K562 (cell line): ENCODE data around the gene KHSRP. TPM values are rescaled to one million over a fixed set of nuclear protein-coding genes. Genes with fewer than 3 reads are reported as not detected.
A peak's percentile ranks its signal among the peaks of the same experiment; 100 is the strongest.

Experiments
- BCL6 ChIP-seq: fragments of 250-450 bp; sonication (Bioruptor Pico); IDR thresholded peaks from 2 replicates; pipeline ENCODE4 v1.4.0; 2020
- BHLHE40 ChIP-seq: IDR thresholded peaks from 2 replicates; pipeline ENCODE4 v1.6.1; 2011; ENCODE audit warnings: low read length, improper control_type of control experiment
- CHD1 ChIP-seq: fragments of 200-600 bp; sonication (generic); IDR thresholded peaks from one replicate; pipeline ENCODE4 v1.6.1; 2012; ENCODE audit warnings: mild to moderate bottlenecking, moderate library complexity, low read length, inconsistent platforms
- DMBX1 ChIP-seq: fragments of 250-450 bp; sonication (Bioruptor Pico); IDR thresholded peaks from 2 replicates; pipeline ENCODE4 v1.8.0; 2022; ENCODE audit warnings: inconsistent platforms, mild to moderate bottlenecking, moderate library complexity, borderline replicate concordance
- E2F5 ChIP-seq: sonication (generic); formaldehyde crosslinking; IDR thresholded peaks from 2 replicates; pipeline ENCODE4 v1.8.0; 2022; ENCODE audit warnings: mild to moderate bottlenecking, missing genetic modification reagents
- ETS2 ChIP-seq: IDR thresholded peaks from 2 replicates; pipeline ENCODE4 v1.6.1; 2016; ENCODE audit warnings: borderline replicate concordance, missing genetic modification characterization, mild to moderate bottlenecking, moderate library complexity, missing compliant biosample characterization; ENCODE audit not compliant: poor library complexity, severe bottlenecking
- FOXJ3 ChIP-seq: sonication (generic); formaldehyde crosslinking; IDR thresholded peaks from 2 replicates; pipeline ENCODE4 v1.4.0; 2020; ENCODE audit warnings: mild to moderate bottlenecking, missing genetic modification reagents
- MCM2 ChIP-seq: fragments of 450-650 bp; IDR thresholded peaks from 2 replicates; pipeline ENCODE4 v1.6.1; 2017; ENCODE audit warnings: low read depth, mild to moderate bottlenecking
- RBM34 ChIP-seq: fragments of 200-400 bp; formaldehyde crosslinking; IDR thresholded peaks from 2 replicates; pipeline ENCODE4 v1.6.1; 2018; ENCODE audit warnings: low read length, borderline replicate concordance; ENCODE audit not compliant: insufficient read depth
- SIN3B ChIP-seq: fragments of 450-650 bp; IDR thresholded peaks from 2 replicates; pipeline ENCODE4 v1.6.1; 2017; ENCODE audit warnings: low read depth, mild to moderate bottlenecking, moderate library complexity
- TCF3 ChIP-seq: sonication (generic); formaldehyde crosslinking; IDR thresholded peaks from 2 replicates; pipeline ENCODE4 v1.4.0; 2020; ENCODE audit warnings: mild to moderate bottlenecking, missing genetic modification reagents
- TGIF2 ChIP-seq: sonication (generic); formaldehyde crosslinking; IDR thresholded peaks from 2 replicates; pipeline ENCODE4 v1.8.1; 2022; ENCODE audit warnings: mild to moderate bottlenecking, missing genetic modification reagents, moderate library complexity
- THRA ChIP-seq: fragments of 450-650 bp; IDR thresholded peaks from 2 replicates; pipeline ENCODE4 v1.6.1; 2017; ENCODE audit warnings: mild to moderate bottlenecking, moderate library complexity
- U2AF1 ChIP-seq: fragments of 200-400 bp; formaldehyde crosslinking; optimal IDR thresholded peaks from 2 replicates; pipeline ENCODE3; 2017; ENCODE audit warnings: mild to moderate bottlenecking, low read depth, low read length, moderate library complexity
- ZC3H8 ChIP-seq: fragments of 450-650 bp; IDR thresholded peaks from 2 replicates; pipeline ENCODE4 v1.6.1; 2017
- ZNF140 ChIP-seq: fragments of 250-450 bp; sonication (Bioruptor Pico); IDR thresholded peaks from 2 replicates; pipeline ENCODE4 v1.8.0; 2021; ENCODE audit warnings: moderate library complexity, mild to moderate bottlenecking, inconsistent platforms
- ZNF184 ChIP-seq: sonication (generic); formaldehyde crosslinking; IDR thresholded peaks from 2 replicates; pipeline ENCODE4 v1.5.0; 2020; ENCODE audit warnings: missing genetic modification reagents
- ZNF282 ChIP-seq: sonication (generic); formaldehyde crosslinking; IDR thresholded peaks from 2 replicates; pipeline ENCODE4 v1.8.1; 2023; ENCODE audit warnings: missing genetic modification reagents
- polyA plus RNA-seq, 8 experiments: library from polyadenylated mRNA; depleted of rRNA in 4 of 8; stranded (reverse) in 5 of 8; unstranded in 3 of 8; fragments of >200 nt; fragmentation: Nextera tagmentation in 2 of 8; fragmentation: Illumina TruSeq in 1 of 8; extraction: Ambion mirVana in 2 of 8; extraction: Trizol in 1 of 8; gene quantifications; 2 replicates each; pipeline versions ENCODE4 v1.2.1 to v1.2.3, GENCODE V29; 2011 to 2014; ENCODE audit warnings: inconsistent platforms in 1 of 8, missing spikeins in 1 of 8
- total RNA-seq, 7 experiments: library from RNA; depleted of rRNA in 6 of 7; stranded (reverse); fragments of >200 nt in 6 of 7; fragmentation: Illumina TruSeq in 2 of 7; extraction: Trizol in 2 of 7; gene quantifications; 2 replicates each; pipeline versions ENCODE4 v1.2.1 to v1.2.3, GENCODE V29; 2011 to 2021; ENCODE audit warnings: low replicate concordance in 1 of 7
- TF ChIP-seq, protein P1 (sequence below): fragments of 250-450 bp; sonication (Bioruptor Pico); IDR thresholded peaks from 2 replicates; pipeline ENCODE4 v1.5.0; 2022; ENCODE audit warnings: mild to moderate bottlenecking
- TF ChIP-seq, protein P2 (sequence below), 3 experiments: fragments of 200-800 bp in 1 of 3; fragments of 250-450 bp in 1 of 3; fragments of 450-650 bp in 1 of 3; sonication (Bioruptor Pico) in 1 of 3; sonication (Bioruptor generic) in 1 of 3; formaldehyde crosslinking in 1 of 3; IDR thresholded peaks; 2 replicates each; pipeline versions ENCODE4 v1.6.1 to v1.8.0; 2016 to 2022; ENCODE audit warnings: mild to moderate bottlenecking in 2 of 3, missing genetic modification characterization in 2 of 3, missing compliant biosample characterization in 1 of 3, moderate library complexity in 1 of 3

Gene KHSRP
- total and polyA plus RNA-seq, 9 of the 15 experiments (the other 6 are each of a cell fraction or from before 2014, with no cell fraction given): 4.2 to 564 (median 139) TPM

- TF ChIP-seq MCM2 (no peak), ZNF140 (CRISPR knock-in tag) (no peak), U2AF1 (no peak), THRA (no peak), SIN3B (peak; percentile 81), E2F5 (CRISPR knock-in tag) (no peak), TCF3 (CRISPR knock-in tag) (peak; percentile 5; the same call in 1 of the 2 replicates), BCL6 (CRISPR knock-in tag) (no peak), ZC3H8 (no peak), DMBX1 (CRISPR knock-in tag) (no peak), ZNF184 (CRISPR knock-in tag) (no peak), ETS2 (tag) (no peak), RBM34 (no peak), CHD1 (no peak), TGIF2 (CRISPR knock-in tag) (no peak; the same call in 1 of the 2 replicates), BHLHE40 (no peak), FOXJ3 (CRISPR knock-in tag) (no peak), ZNF282 (no peak)
- TF ChIP-seq, protein P1, sequence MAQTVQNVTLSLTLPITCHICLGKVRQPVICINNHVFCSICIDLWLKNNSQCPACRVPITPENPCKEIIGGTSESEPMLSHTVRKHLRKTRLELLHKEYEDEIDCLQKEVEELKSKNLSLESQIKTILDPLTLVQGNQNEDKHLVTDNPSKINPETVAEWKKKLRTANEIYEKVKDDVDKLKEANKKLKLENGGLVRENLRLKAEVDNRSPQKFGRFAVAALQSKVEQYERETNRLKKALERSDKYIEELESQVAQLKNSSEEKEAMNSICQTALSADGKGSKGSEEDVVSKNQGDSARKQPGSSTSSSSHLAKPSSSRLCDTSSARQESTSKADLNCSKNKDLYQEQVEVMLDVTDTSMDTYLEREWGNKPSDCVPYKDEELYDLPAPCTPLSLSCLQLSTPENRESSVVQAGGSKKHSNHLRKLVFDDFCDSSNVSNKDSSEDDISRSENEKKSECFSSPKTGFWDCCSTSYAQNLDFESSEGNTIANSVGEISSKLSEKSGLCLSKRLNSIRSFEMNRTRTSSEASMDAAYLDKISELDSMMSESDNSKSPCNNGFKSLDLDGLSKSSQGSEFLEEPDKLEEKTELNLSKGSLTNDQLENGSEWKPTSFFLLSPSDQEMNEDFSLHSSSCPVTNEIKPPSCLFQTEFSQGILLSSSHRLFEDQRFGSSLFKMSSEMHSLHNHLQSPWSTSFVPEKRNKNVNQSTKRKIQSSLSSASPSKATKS: no peak
- TF ChIP-seq, protein P2, sequence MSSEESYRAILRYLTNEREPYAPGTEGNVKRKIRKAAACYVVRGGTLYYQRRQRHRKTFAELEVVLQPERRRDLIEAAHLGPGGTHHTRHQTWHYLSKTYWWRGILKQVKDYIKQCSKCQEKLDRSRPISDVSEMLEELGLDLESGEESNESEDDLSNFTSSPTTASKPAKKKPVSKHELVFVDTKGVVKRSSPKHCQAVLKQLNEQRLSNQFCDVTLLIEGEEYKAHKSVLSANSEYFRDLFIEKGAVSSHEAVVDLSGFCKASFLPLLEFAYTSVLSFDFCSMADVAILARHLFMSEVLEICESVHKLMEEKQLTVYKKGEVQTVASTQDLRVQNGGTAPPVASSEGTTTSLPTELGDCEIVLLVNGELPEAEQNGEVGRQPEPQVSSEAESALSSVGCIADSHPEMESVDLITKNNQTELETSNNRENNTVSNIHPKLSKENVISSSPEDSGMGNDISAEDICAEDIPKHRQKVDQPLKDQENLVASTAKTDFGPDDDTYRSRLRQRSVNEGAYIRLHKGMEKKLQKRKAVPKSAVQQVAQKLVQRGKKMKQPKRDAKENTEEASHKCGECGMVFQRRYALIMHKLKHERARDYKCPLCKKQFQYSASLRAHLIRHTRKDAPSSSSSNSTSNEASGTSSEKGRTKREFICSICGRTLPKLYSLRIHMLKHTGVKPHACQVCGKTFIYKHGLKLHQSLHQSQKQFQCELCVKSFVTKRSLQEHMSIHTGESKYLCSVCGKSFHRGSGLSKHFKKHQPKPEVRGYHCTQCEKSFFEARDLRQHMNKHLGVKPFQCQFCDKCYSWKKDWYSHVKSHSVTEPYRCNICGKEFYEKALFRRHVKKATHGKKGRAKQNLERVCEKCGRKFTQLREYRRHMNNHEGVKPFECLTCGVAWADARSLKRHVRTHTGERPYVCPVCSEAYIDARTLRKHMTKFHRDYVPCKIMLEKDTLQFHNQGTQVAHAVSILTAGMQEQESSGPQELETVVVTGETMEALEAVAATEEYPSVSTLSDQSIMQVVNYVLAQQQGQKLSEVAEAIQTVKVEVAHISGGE (CRISPR knock-in tag; IDR thresholded peaks at IDR 0.05): peak in 2 of 3 experiments; percentile 29 to 80; a peak in 3 of 6 replicates
Observed at GRCh38 chr19:6393074-6393982, 31.3 kb downstream of the KHSRP start, which contains the start of gene GTF2F1 (continued).
